ENCODE data around the gene BCL10. TPM values are rescaled to one million over a fixed set of nuclear protein-coding genes. Genes with fewer than 3 reads are reported as not detected.

The BCL10 gene
- total and polyA plus RNA-seq, 2 of the 8 experiments (the other 6 are each of a cell fraction or from before 2014, with no cell fraction given) = 7.4 to 29.6 TPM

GRCh38 chr1:85243372-85243771 is 33.1 kb downstream of the BCL10 start:
- Histone ChIP-seq H3K14ac (ENCODE audit: insufficient read length) (no peak overlapping the region), H3K56ac (replicated peaks; ENCODE audit: insufficient read length, low read depth, low read length) (no peak overlapping the region), H2AFZ (ENCODE audit: low read length) (no peak overlapping the region), H2BK15ac (ENCODE audit: low read length) (no peak overlapping the region), H2BK120ac (replicated peaks; ENCODE audit: low read depth, low read length) (no peak overlapping the region), H4K91ac (replicated peaks; ENCODE audit: insufficient read length, low read length) (no peak overlapping the region), H2BK20ac (ENCODE audit: low read length) (no peak overlapping the region), H3K27ac (ENCODE audit: low read depth, low read length) (no peak overlapping the region), H3K4ac (replicated peaks; ENCODE audit: insufficient read length, low read depth, low read length) (no peak overlapping the region), H3K36me3 (ENCODE audit: control insufficient read depth in 2 of 4, insufficient read depth in 4 of 4, low read length in 3 of 4) (no peaks in the 10 kb centered on the region), H3K27me3 (replicated peaks in 1 of 4; ENCODE audit: control insufficient read depth in 3 of 4, extremely low read depth in 1 of 4, insufficient read depth in 3 of 4, low read length in 3 of 4) (no peaks in the 10 kb centered on the region), H3K9ac (replicated peaks in 1 of 4; ENCODE audit: extremely low read depth in 1 of 4, low read depth in 3 of 4, low read length in 3 of 4) (no peak overlapping the region), H2BK5ac (ENCODE audit: low read depth, low read length) (no peak overlapping the region), H2AK5ac (ENCODE audit: low read depth, low read length) (no peak overlapping the region), H3K4me1 (replicated peaks in 1 of 4; ENCODE audit: control insufficient read depth in 3 of 4, insufficient read depth in 4 of 4, low read length in 3 of 4) (peaks cover 0 to 1% (median 0%) of the 10 kb centered on the region in 4 experiments; a peak in 2 of 7 replicates), H3K18ac (ENCODE audit: extremely low read depth, low read length) (no peak overlapping the region), H3K79me2 (ENCODE audit: control insufficient read depth in 1 of 2, insufficient read depth in 2 of 2, low read length in 2 of 2) (no peaks in the 10 kb centered on the region), H3K4me2 (ENCODE audit: insufficient read depth in 1 of 2, low read depth in 2 of 2, low read length in 2 of 2) (no peak overlapping the region), H3K23me2 (ENCODE audit: low read depth, low read length) (no peaks in the 10 kb centered on the region), H3K79me1 (ENCODE audit: low read depth, low read length) (no peaks in the 10 kb centered on the region), H4K20me1 (replicated peaks in 1 of 2; ENCODE audit: control insufficient read depth in 1 of 2, insufficient read depth in 2 of 2, low read length in 2 of 2) (no peaks in the 10 kb centered on the region), H2BK12ac (ENCODE audit: low read depth, low read length) (no peak overlapping the region), H4K8ac (ENCODE audit: extremely low read depth, insufficient read depth, low read length) (no peak overlapping the region), H3K23ac (ENCODE audit: insufficient read length) (no peak overlapping the region), H3K4me3 (ENCODE audit: extremely low read depth in 1 of 4, insufficient read depth in 2 of 4, low read depth in 3 of 4, low read length in 4 of 4) (no peak overlapping the region), H3K9me3 (ENCODE audit: insufficient read depth in 2 of 2, low read depth in 1 of 2, low read length in 1 of 2) (no peaks in the 10 kb centered on the region), H4K5ac (ENCODE audit: insufficient read length, low read depth, low read length) (no peak overlapping the region)
- ChIA-PET CTCF (ENCODE audit: partially characterized antibody) (interaction anchor here (0.6 to 10.5 kb wide), 8 partner anchors 13 to 519 kb away, joined by 3 to 115 read pairs (median 12); partner anchors contain the start of gene C1orf52), POLR2A (ENCODE audit: partially characterized antibody) (interaction anchor here (1.8 kb wide), 1 partner anchor 9 kb away, joined by 6 read pairs; no protein-coding TSS in a partner anchor)
- no peak for DNase-seq (ENCODE audit: low read depth in 1 of 2, low spot score in 2 of 2)
- no peak for FAIRE-seq
- TF ChIP-seq BRCA1 (IDR thresholded peaks at IDR 0.05; ENCODE audit: low read depth, low read length) = no peak

Data from H1 (cell line).